Sigmoid colon (tissue), 3 donors: ENCODE results near the gene KCTD1.

Source experiments
- POLR2A ChIP-seq, 2 donors: fragments of 450-650 bp; IDR thresholded peaks; one replicate each; pipeline ENCODE4 v1.6.1; 2016; ENCODE audit warnings: antibody characterized with exemption in 2 of 2, mild to moderate bottlenecking in 2 of 2, moderate library complexity in 2 of 2
- TF ChIP-seq, protein P1 (sequence below), 4 experiments: fragments of 450-650 bp in 3 of 4; fragments of 200-600 bp in 1 of 4; IDR thresholded peaks; one replicate each; pipeline ENCODE4 v1.5.1; 2016 to 2019; ENCODE audit warnings: antibody characterized with exemption in 4 of 4, mild to moderate bottlenecking in 3 of 4, moderate library complexity in 2 of 4

DNA sequence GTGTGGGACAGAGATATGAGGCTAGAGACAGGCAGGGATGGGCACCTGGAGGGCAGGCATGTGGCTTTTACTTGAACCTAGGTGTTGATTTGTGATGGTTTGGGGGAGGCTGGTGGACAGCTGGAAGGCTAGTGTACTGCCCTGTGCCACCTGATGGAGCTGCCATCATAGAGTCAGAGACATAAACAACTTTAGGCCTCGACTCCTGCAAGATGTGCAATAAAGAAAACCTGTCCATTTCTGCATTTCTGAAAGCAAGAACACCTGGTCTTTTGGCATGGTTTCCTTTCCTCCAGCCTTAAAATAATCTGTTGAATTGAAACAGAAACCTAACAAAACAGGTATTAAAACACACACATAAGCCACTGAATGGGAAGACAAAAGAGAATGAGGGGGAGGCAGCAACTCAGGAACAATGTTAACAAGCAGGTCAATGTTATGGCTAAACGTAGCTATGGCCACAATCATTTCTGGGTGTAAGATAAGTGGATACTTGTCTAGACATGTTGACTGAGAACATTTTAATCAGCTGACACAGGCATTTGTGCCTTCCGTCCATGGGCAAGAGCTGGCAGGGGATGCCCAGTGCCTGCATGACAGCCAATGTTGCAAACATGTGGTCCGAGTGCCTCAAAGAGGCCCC, 87.8 kb downstream of the KCTD1 start:
- TF ChIP-seq, protein P1, sequence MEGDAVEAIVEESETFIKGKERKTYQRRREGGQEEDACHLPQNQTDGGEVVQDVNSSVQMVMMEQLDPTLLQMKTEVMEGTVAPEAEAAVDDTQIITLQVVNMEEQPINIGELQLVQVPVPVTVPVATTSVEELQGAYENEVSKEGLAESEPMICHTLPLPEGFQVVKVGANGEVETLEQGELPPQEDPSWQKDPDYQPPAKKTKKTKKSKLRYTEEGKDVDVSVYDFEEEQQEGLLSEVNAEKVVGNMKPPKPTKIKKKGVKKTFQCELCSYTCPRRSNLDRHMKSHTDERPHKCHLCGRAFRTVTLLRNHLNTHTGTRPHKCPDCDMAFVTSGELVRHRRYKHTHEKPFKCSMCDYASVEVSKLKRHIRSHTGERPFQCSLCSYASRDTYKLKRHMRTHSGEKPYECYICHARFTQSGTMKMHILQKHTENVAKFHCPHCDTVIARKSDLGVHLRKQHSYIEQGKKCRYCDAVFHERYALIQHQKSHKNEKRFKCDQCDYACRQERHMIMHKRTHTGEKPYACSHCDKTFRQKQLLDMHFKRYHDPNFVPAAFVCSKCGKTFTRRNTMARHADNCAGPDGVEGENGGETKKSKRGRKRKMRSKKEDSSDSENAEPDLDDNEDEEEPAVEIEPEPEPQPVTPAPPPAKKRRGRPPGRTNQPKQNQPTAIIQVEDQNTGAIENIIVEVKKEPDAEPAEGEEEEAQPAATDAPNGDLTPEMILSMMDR (IDR thresholded peaks at IDR 0.05) = no peak
- TF ChIP-seq POLR2A (IDR thresholded peaks at IDR 0.05) = no peak
